Activated B cell treated with CpG ODN at 0.5 μM for 24 hours (primary cell): ENCODE results near the gene PRKCD. TPM values are rescaled to one million over a fixed set of nuclear protein-coding genes. Genes with fewer than 3 reads are reported as not detected.

ENCODE experiments used
- ATAC-seq: fragments of 200-7000 bp; cut with Tn5 transposase; one replicate; pipeline ENCODE4 v1.10.0; 2021; ENCODE audit warnings: low read depth, mild to moderate bottlenecking, moderate library complexity
- CTCF ChIA-PET: fragments of 350-600 bp; sonication (Branson Sonifier 250); formaldehyde crosslinking; loops from one replicate; lab custom pipeline; 2021; ENCODE audit warnings: antibody characterized with exemption; lab: Charles Lee
- POLR2A ChIA-PET: fragments of 350-600 bp; sonication (Branson Sonifier 250); formaldehyde crosslinking; loops from one replicate; lab custom pipeline; 2021; ENCODE audit warnings: antibody characterized with exemption; lab: Charles Lee
- DNase-seq: peaks from one replicate; pipeline ENCODE4 v3.0.0; 2022
- H3K27ac Mint-ChIP-seq: one replicate; pipeline ENCODE4 v1.8.0; 2020; ENCODE audit warnings: mixed read lengths
- H3K27me3 Mint-ChIP-seq: one replicate; pipeline ENCODE4 v1.8.0; 2021; ENCODE audit warnings: mixed read lengths
- H3K36me3 Mint-ChIP-seq: one replicate; pipeline ENCODE4 v1.8.0; 2021; ENCODE audit warnings: low read depth, mixed read lengths
- H3K4me1 Mint-ChIP-seq: one replicate; pipeline ENCODE4 v1.8.0; 2021; ENCODE audit warnings: mixed read lengths
- H3K4me3 Mint-ChIP-seq: one replicate; pipeline ENCODE4 v1.8.0; 2020; ENCODE audit warnings: mild to moderate bottlenecking, mixed read lengths
- H3K9me3 Mint-ChIP-seq: one replicate; pipeline ENCODE4 v1.8.0; 2020; ENCODE audit warnings: mixed read lengths
- CTCF ChIP-seq: fragments of 200-600 bp; IDR thresholded peaks from one replicate; pipeline ENCODE4 v1.8.0; 2022; ENCODE audit warnings: antibody characterized with exemption, mild to moderate bottlenecking
- intact Hi-C: fragments of 100-400 bp; cut with micrococcal nuclease; formaldehyde crosslinking; loops from one replicate; pipeline ENCODE4 v1.15.1; 2024
- total RNA-seq: library from RNA; stranded (reverse); gene quantifications from 2 replicates; pipeline ENCODE4 v1.2.3, GENCODE V29; 2022

PRKCD gene
- total RNA-seq, 1 donor from 2014 or later = 60.4 TPM

GRCh38 chr3:53169045-53169831 is 8.2 kb downstream of the PRKCD start:
- ChIA-PET POLR2A (interaction anchor here (1.1 to 11.8 kb wide), 5 partner anchors 9 to 86 kb away, joined by 3 to 105 read pairs (median 4); partner anchors contain the start of gene PRKCD), CTCF (interaction anchor here (1.1 to 1.5 kb wide), 3 partner anchors 9 to 35 kb away, joined by 4 to 9 read pairs (median 7); partner anchors contain the start of gene PRKCD)
- Mint-ChIP-seq H3K4me1 (peaks cover 93% of the 10 kb centered on the region), H3K27ac (peak overlapping the region; percentile 67), H3K4me3 (peak overlapping the region; percentile 57), H3K36me3 (peaks cover 32% of the 10 kb centered on the region), H3K27me3 (no peaks in the 10 kb centered on the region), H3K9me3 (no peaks in the 10 kb centered on the region)
- DNase-seq (no peak), ATAC-seq (no peak)
- intact Hi-C loops = loop anchor here (10.0 kb wide), 1 partner anchor 634 kb away; the partner anchor contains the start of genes NT5DC2 and UQCC5
- TF ChIP-seq CTCF = no peak

DNA sequence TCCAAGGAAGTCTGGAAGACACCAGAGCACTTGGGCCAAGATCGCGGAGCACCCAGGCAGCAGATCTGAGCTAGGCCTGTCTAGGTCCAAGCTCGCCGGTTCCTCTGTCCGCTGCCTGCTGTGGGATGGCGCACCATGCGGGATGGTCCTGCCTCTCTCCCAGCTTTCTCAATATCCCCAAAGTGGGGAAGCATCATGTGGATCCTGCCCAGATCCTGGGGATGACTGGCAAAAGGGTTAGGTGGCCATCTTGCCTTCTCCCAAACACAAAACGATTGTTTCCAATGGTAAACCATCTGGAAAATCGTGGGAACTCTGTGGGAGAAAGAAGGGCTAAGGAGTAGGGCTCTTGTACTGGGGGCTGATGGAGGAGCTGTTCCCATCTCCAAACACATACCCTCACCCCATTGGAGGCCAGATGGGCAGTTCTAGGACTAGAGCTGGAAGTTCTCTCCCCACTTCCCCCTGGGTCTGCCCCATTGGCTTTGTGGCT is 8.9 kb downstream of the PRKCD start:
- peaks cover 94% of the 10 kb centered on the region for H3K4me1 Mint-ChIP-seq
- ATAC-seq (no peak), DNase-seq (no peak)
- CTCF ChIA-PET = interaction anchor here (1.1 to 1.5 kb wide), 3 partner anchors 9 to 35 kb away, joined by 4 to 9 read pairs (median 7); partner anchors contain the start of gene PRKCD
- POLR2A ChIA-PET = interaction anchor here (0.6 to 11.8 kb wide), 6 partner anchors 9 to 85 kb away, joined by 3 to 105 read pairs (median 4); partner anchors contain the start of gene PRKCD
- H3K27me3 Mint-ChIP-seq = no peaks in the 10 kb centered on the region
- no peak for TF ChIP-seq CTCF
- no peaks in the 10 kb centered on the region for H3K9me3 Mint-ChIP-seq
- intact Hi-C loops = loop anchor here (1.0 to 10.0 kb wide), 3 partner anchors 8 to 635 kb away; partner anchors contain the start of genes NT5DC2 and UQCC5
- H3K4me3 Mint-ChIP-seq = peak overlapping the region; percentile 56
- H3K27ac Mint-ChIP-seq = peak overlapping the region; percentile 50
- H3K36me3 Mint-ChIP-seq = peaks cover 35% of the 10 kb centered on the region

DNA sequence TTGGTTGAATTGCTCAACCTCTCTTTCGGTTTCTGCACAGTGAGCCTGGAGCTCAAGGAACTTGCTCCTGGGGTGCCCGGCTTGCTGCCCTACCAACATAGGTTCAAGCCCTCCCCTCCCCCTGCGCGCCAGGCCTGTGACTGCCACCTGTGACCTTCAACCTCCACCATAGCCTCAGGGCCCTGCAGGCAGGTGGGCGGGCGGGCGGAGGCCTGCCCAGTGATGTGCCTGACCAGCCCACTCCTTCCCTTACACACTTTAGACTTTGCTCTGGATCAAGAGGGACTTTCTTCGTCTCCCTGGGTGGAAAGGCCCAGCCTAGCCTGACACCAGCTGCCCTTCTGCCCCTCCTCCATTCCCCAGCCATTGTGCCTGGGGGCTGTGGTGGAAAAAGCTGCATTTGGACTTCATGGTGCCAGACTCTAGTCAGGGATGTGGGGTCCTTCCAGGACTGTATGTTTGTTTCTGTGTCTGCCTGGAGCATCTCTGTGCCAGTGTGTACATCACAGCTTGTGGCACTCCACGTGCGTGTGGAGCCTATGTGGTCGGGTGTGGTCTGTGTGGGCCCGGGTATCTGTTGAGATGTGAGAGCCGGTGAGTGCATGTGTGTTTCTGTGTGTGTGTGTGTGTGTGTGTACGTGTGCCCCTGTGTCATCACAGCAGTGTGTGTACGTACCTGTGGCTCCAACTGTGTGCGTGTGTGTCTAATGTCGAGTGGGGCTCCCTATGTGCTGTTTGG is 9.5 kb downstream of the PRKCD start:
- ATAC-seq (peak; percentile 50), DNase-seq (no peak)
- no peaks in the 10 kb centered on the region for H3K27me3 Mint-ChIP-seq
- TF ChIP-seq CTCF = no peak
- H3K36me3 Mint-ChIP-seq = peaks cover 35% of the 10 kb centered on the region
- ChIA-PET POLR2A (interaction anchor here (0.5 to 11.8 kb wide), 7 partner anchors 10 to 85 kb away, joined by 3 to 105 read pairs (median 4); partner anchors contain the start of gene PRKCD), CTCF (interaction anchor here (1.1 to 1.5 kb wide), 3 partner anchors 10 to 36 kb away, joined by 4 to 9 read pairs (median 7); partner anchors contain the start of gene PRKCD)
- intact Hi-C loops = loop anchor here (1.0 kb wide), 2 partner anchors 8 to 10 kb away; no protein-coding TSS in a partner anchor
- H3K4me1 Mint-ChIP-seq = peaks cover 96% of the 10 kb centered on the region
- H3K4me3 Mint-ChIP-seq = peak overlapping the region; percentile 56
- H3K9me3 Mint-ChIP-seq = no peaks in the 10 kb centered on the region
- peak overlapping the region; percentile 66 for H3K27ac Mint-ChIP-seq

- Mint-ChIP-seq H3K36me3 (peaks cover 40% of the 10 kb centered on the region), H3K4me3 (peak overlapping the region; percentile 56), H3K9me3 (no peaks in the 10 kb centered on the region), H3K27ac (peak overlapping the region; percentile 66), H3K4me1 (peaks cover 98% of the 10 kb centered on the region), H3K27me3 (no peaks in the 10 kb centered on the region)
- DNase-seq (no peak), ATAC-seq (no peak)
- ChIA-PET CTCF (no interaction called here), POLR2A (interaction anchor here (1.5 to 11.8 kb wide), 3 partner anchors 10 to 26 kb away, joined by 4 to 105 read pairs (median 9); partner anchors contain the start of gene PRKCD)
- no peak for TF ChIP-seq CTCF
- intact Hi-C loops = no loop called here
These were observed 10.0 kb downstream of the PRKCD start for GRCh38 chr3:53171064-53171418.
